GM12875 (cell line): Measurements from ENCODE around the gene INPP5A.

Experiments
- H3K4me3 ChIP-seq: one replicate; pipeline ENCODE4 v1.5.1; 2011; ENCODE audit warnings: low read depth, low read length, control low read depth
- CTCF ChIP-seq: IDR thresholded peaks from 2 replicates; pipeline ENCODE4 v1.5.1; 2011; ENCODE audit warnings: low read depth, mild to moderate bottlenecking, control low read depth, inconsistent platforms, low read length, moderate library complexity, borderline replicate concordance; ENCODE audit not compliant: insufficient read depth

The INPP5A gene

GRCh38 chr10:132616996-132617736 lies 79.6 kb downstream of the INPP5A start:
- no peak overlapping the region for H3K4me3 ChIP-seq

GRCh38 chr10:132617737-132618052 lies 80.1 kb downstream of the INPP5A start:
- TF ChIP-seq CTCF: no peak
- H3K4me3 ChIP-seq: no peak overlapping the region

More at GRCh38 chr10:132616996-132617736, 79.6 kb downstream of the INPP5A start:
- no peak for TF ChIP-seq CTCF

GRCh38 chr10:132618158-132618919 lies 80.8 kb downstream of the INPP5A start:
- H3K4me3 ChIP-seq: no peak overlapping the region
- no peak for TF ChIP-seq CTCF

GRCh38 chr10:132619927-132620326 lies 82.3 kb downstream of the INPP5A start:
- H3K4me3 ChIP-seq: no peak overlapping the region
- no peak for TF ChIP-seq CTCF

GRCh38 chr10:132624061-132624846 lies 86.7 kb downstream of the INPP5A start:
- TF ChIP-seq CTCF: no peak
- H3K4me3 ChIP-seq: no peak overlapping the region

- no peak overlapping the region for H3K4me3 ChIP-seq
- TF ChIP-seq CTCF: no peak
These were observed 87.4 kb downstream of the INPP5A start for GRCh38 chr10:132624847-132625471.
